Gastrocnemius medialis (tissue), 4 donors: Measurements from ENCODE around the gene IL5.

ENCODE experiments used
- POLR2A ChIP-seq, 2 donors: fragments of 450-650 bp; IDR thresholded peaks; one replicate each; pipeline ENCODE4 v1.6.1; 2017; ENCODE audit warnings: antibody characterized with exemption in 2 of 2, mild to moderate bottlenecking in 2 of 2, moderate library complexity in 2 of 2
- TF ChIP-seq, protein P1 (sequence below), 5 experiments: fragments of 450-650 bp in 3 of 5; fragments of 200-600 bp in 2 of 5; sonication (generic) in 2 of 5; IDR thresholded peaks in 4 of 5; conservative IDR thresholded peaks in 1 of 5; 1 replicate in 4 of 5; 2 replicates in 1 of 5; pipeline ENCODE4 v1.5.1; 2016 to 2019; ENCODE audit warnings: antibody characterized with exemption in 5 of 5, mild to moderate bottlenecking in 3 of 5, moderate library complexity in 3 of 5

DNA sequence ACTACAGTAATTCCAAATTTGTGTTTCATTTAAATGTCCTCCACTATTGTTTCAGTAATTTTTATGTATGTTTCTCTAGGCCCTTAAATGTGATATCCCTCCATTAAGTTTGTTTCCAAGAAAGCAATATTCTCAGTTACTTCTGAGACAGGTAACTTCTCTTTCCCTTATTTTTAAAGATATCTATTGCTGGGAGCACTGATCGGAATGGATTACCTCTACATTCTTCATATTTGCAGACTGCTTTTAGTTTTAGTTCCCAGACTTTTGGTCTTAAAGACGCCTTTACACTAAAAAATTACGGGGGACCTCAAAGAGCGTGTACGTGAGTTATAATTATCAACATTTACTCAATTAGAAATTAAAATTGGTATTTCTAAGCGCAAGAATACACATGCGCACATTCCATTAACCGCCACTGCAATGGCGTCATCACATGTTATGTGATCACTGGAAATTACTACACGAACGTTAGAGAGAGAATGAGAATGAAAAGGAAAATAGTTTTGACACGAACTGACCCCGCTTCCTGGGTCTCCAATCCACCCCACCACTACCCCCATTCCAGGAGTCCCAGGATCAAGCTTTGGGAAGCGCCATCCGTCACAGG lies 12.9 kb upstream of the IL5 start:
- TF ChIP-seq, protein P1, sequence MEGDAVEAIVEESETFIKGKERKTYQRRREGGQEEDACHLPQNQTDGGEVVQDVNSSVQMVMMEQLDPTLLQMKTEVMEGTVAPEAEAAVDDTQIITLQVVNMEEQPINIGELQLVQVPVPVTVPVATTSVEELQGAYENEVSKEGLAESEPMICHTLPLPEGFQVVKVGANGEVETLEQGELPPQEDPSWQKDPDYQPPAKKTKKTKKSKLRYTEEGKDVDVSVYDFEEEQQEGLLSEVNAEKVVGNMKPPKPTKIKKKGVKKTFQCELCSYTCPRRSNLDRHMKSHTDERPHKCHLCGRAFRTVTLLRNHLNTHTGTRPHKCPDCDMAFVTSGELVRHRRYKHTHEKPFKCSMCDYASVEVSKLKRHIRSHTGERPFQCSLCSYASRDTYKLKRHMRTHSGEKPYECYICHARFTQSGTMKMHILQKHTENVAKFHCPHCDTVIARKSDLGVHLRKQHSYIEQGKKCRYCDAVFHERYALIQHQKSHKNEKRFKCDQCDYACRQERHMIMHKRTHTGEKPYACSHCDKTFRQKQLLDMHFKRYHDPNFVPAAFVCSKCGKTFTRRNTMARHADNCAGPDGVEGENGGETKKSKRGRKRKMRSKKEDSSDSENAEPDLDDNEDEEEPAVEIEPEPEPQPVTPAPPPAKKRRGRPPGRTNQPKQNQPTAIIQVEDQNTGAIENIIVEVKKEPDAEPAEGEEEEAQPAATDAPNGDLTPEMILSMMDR (IDR thresholded peaks at IDR 0.05 in 4 of 5, conservative IDR thresholded peaks at IDR 0.05 in 1 of 5): no peak
- TF ChIP-seq POLR2A (IDR thresholded peaks at IDR 0.05): no peak
